ENCODE data around the gene GPR161. TPM values are rescaled to one million over a fixed set of nuclear protein-coding genes. Genes with fewer than 3 reads are reported as not detected.

GPR161 gene
- total and polyA plus RNA-seq, 9 of the 15 experiments (the other 6 are each of a cell fraction or from before 2014, with no cell fraction given): 0.15 to 2.4 (median 0.76) TPM

GRCh38 chr1:168053681-168054080, 83.0 kb downstream of the GPR161 start:
- CTCF ChIA-PET (ENCODE audit: low intra/inter-chr PET ratio): no interaction called here
- no peaks in the 10 kb centered on the region for H3K79me2 ChIP-seq (ENCODE audit: control insufficient read depth, insufficient read depth, low read length)
- in situ Hi-C loops (cut with MboI) (no loop called here), intact Hi-C loops (cut with micrococcal nuclease) (no loop called here)
- DNase-seq (ENCODE audit: extremely low read depth in 1 of 4, low spot score in 3 of 4) (no peak), ATAC-seq (peak; percentile 19; the same call in 1 of the 3 replicates), FAIRE-seq (no peak)
- no peak overlapping the region for H3K4me2 ChIP-seq (ENCODE audit: insufficient read depth, low read length)
- H3K9me1 ChIP-seq (ENCODE audit: control insufficient read depth, insufficient read depth, low read length): no peaks in the 10 kb centered on the region
- no peak overlapping the region for H3K4me3 ChIP-seq
- H2AFZ ChIP-seq (ENCODE audit: low read depth, low read length): no peak overlapping the region
- peaks cover 63% of the 10 kb centered on the region for H3K36me3 ChIP-seq (ENCODE audit: control insufficient read depth, insufficient read depth, low read length)
- no peak overlapping the region for H3K9ac ChIP-seq (ENCODE audit: insufficient read depth in 1 of 2, low read depth in 2 of 2, low read length in 2 of 2)
- 95% methylated on average over 2 of the region's 2 CpGs for WGBS (ENCODE audit: insufficient coverage, low coverage, missing lambda C conversion rate)
- H3K27me3 ChIP-seq (ENCODE audit: control insufficient read depth in 2 of 2, insufficient read depth in 2 of 2, low read length in 2 of 2): no peaks in the 10 kb centered on the region
- H3K9me3 ChIP-seq (replicated peaks; ENCODE audit: control insufficient read depth, insufficient read depth, low read depth, low read length): no peaks in the 10 kb centered on the region
- H4K20me1 ChIP-seq (replicated peaks; ENCODE audit: control insufficient read depth, insufficient read depth, low read length): no peaks in the 10 kb centered on the region
- H3K4me1 ChIP-seq (replicated peaks in 1 of 2; ENCODE audit: control insufficient read depth in 2 of 2, insufficient read depth in 2 of 2, low read length in 2 of 2): no peaks in the 10 kb centered on the region
- no TSS peak for BruUV-seq (replicated peaks)
- H3K27ac ChIP-seq (ENCODE audit: extremely low read depth, low read depth, low read length): no peak overlapping the region
- POLR2A ChIA-PET: no interaction called here
- TF ChIP-seq CHAMP1 (IDR thresholded peaks at IDR 0.05) (no peak), ZNF766 (CRISPR knock-in tag; conservative IDR thresholded peaks at IDR 0.05) (no peak), SAP30 (IDR thresholded peaks at IDR 0.05; ENCODE audit: borderline replicate concordance, insufficient read depth, low read depth, low read length, poor library complexity, severe bottlenecking) (no peak), SAFB2 (IDR thresholded peaks at IDR 0.05; ENCODE audit: borderline replicate concordance, low read depth, low read length, severe bottlenecking) (no peak), ARID3A (IDR thresholded peaks at IDR 0.05; ENCODE audit: borderline replicate concordance, low read depth, low read length) (no peak), ZFP36 (IDR thresholded peaks at IDR 0.05; ENCODE audit: low read depth, low read length, partially characterized antibody) (no peak), ETV5 (CRISPR knock-in tag; IDR thresholded peaks at IDR 0.05; ENCODE audit: low read depth) (no peak), FOXO4 (CRISPR knock-in tag; IDR thresholded peaks at IDR 0.05) (no peak), TSC22D4 (tag; IDR thresholded peaks at IDR 0.05) (no peak), E4F1 (CRISPR knock-in tag; IDR thresholded peaks at IDR 0.05; ENCODE audit: borderline replicate concordance) (no peak), ZBTB34 (CRISPR knock-in tag; IDR thresholded peaks at IDR 0.05) (no peak), FOS (IDR thresholded peaks at IDR 0.05; ENCODE audit: extremely low read depth, insufficient read length) (no peak)

All from K562 (cell line).